H9 (cell line): ENCODE results near the gene ZNF618. TPM values are rescaled to one million over a fixed set of nuclear protein-coding genes. Genes with fewer than 3 reads are reported as not detected.

Experiments
- DNase-seq: peaks from one replicate; pipeline ENCODE4 v3.0.0-alpha.2; 2017
- H2AFZ ChIP-seq: one replicate; pipeline ENCODE4 v1.6.1; 2013; ENCODE audit warnings: mild to moderate bottlenecking, low read length, control low read depth, moderate library complexity
- H2AK5ac ChIP-seq: 2 replicates; pipeline ENCODE4 v1.6.1; 2013; ENCODE audit warnings: low read length, control low read depth, mixed read lengths; ENCODE audit not compliant: insufficient read length
- H2BK120ac ChIP-seq: one replicate; pipeline ENCODE4 v1.6.1; 2013; ENCODE audit warnings: low read depth, mild to moderate bottlenecking, low read length, control low read depth, inconsistent platforms; ENCODE audit not compliant: poor library complexity, severe bottlenecking
- H2BK12ac ChIP-seq: 2 replicates; pipeline ENCODE4 v1.6.1; 2013; ENCODE audit warnings: low read length, control low read depth, mixed read lengths, low read depth; ENCODE audit not compliant: insufficient read length
- H2BK15ac ChIP-seq: 2 replicates; pipeline ENCODE4 v1.6.1; 2013; ENCODE audit warnings: low read depth, low read length, control low read depth
- H2BK20ac ChIP-seq: one replicate; pipeline ENCODE4 v1.6.1; 2013; ENCODE audit warnings: low read depth, mild to moderate bottlenecking, low read length, control low read depth, inconsistent platforms; ENCODE audit not compliant: poor library complexity, severe bottlenecking
- H2BK5ac ChIP-seq: 2 replicates; pipeline ENCODE4 v1.6.1; 2013; ENCODE audit warnings: low read length, control low read depth, mixed read lengths; ENCODE audit not compliant: insufficient read length
- H3K14ac ChIP-seq: 2 replicates; pipeline ENCODE4 v1.6.1; 2013; ENCODE audit warnings: low read length, control low read depth; ENCODE audit not compliant: insufficient read depth
- H3K18ac ChIP-seq: 2 replicates; pipeline ENCODE4 v1.6.1; 2013; ENCODE audit warnings: low read depth, mild to moderate bottlenecking, mixed read lengths, low read length, control low read depth; ENCODE audit not compliant: insufficient read length
- H3K23ac ChIP-seq: 2 replicates; pipeline ENCODE4 v1.6.1; 2013; ENCODE audit warnings: low read length, control low read depth, mixed read lengths, low read depth; ENCODE audit not compliant: insufficient read length
- H3K23me2 ChIP-seq: 2 replicates; pipeline ENCODE4 v1.6.1; 2013; ENCODE audit warnings: low read depth, mild to moderate bottlenecking, mixed read lengths, low read length, control low read depth; ENCODE audit not compliant: insufficient read length, poor library complexity, severe bottlenecking
- H3K27ac ChIP-seq: 2 replicates; pipeline ENCODE4 v1.5.1; 2013; ENCODE audit warnings: low read length, control low read depth, mixed read lengths, low read depth; ENCODE audit not compliant: insufficient read length
- H3K27me3 ChIP-seq: 2 replicates; pipeline ENCODE4 v1.6.1; 2013; ENCODE audit warnings: low read length, control low read depth, inconsistent platforms; ENCODE audit not compliant: insufficient read depth
- H3K4ac ChIP-seq: 2 replicates; pipeline ENCODE4 v1.6.1; 2013; ENCODE audit warnings: low read depth, mild to moderate bottlenecking, control low read depth, inconsistent platforms, low read length, moderate library complexity
- H3K4me1 ChIP-seq: 2 replicates; pipeline ENCODE4 v1.6.1; 2013; ENCODE audit warnings: low read length, control low read depth, inconsistent platforms; ENCODE audit not compliant: insufficient read depth
- H3K4me2 ChIP-seq: 2 replicates; pipeline ENCODE4 v1.6.1; 2013; ENCODE audit warnings: low read length, control low read depth, mixed read lengths; ENCODE audit not compliant: insufficient read length, insufficient read depth
- H3K56ac ChIP-seq: 2 replicates; pipeline ENCODE4 v1.6.1; 2013; ENCODE audit warnings: low read depth, mild to moderate bottlenecking, mixed read lengths, low read length, control low read depth; ENCODE audit not compliant: insufficient read length
- H3K79me1 ChIP-seq: 2 replicates; pipeline ENCODE4 v1.6.1; 2013; ENCODE audit warnings: low read depth, mild to moderate bottlenecking, moderate library complexity, low read length, control low read depth, inconsistent platforms; ENCODE audit not compliant: insufficient read depth, poor library complexity, severe bottlenecking
- H3K79me2 ChIP-seq: 2 replicates; pipeline ENCODE4 v1.6.1; 2013; ENCODE audit warnings: low read length, control low read depth, inconsistent platforms; ENCODE audit not compliant: insufficient read depth
- H3K9ac ChIP-seq: 2 replicates; pipeline ENCODE4 v1.6.1; 2013; ENCODE audit warnings: low read length, control low read depth, mixed read lengths; ENCODE audit not compliant: insufficient read length; ENCODE audit errors: extremely low read depth
- H3K9me3 ChIP-seq: one replicate; pipeline ENCODE4 v1.6.1; 2013; ENCODE audit warnings: low read depth, low read length, inconsistent platforms; ENCODE audit not compliant: control insufficient read depth
- H3T11ph ChIP-seq: one replicate; pipeline ENCODE4 v1.6.1; 2013; ENCODE audit warnings: mild to moderate bottlenecking, low read length, control low read depth, inconsistent platforms
- H4K20me1 ChIP-seq: one replicate; pipeline ENCODE4 v1.6.1; 2013; ENCODE audit not compliant: control insufficient read depth, insufficient read length, insufficient read depth
- H4K5ac ChIP-seq: 2 replicates; pipeline ENCODE4 v1.6.1; 2013; ENCODE audit warnings: low read depth, mild to moderate bottlenecking, mixed read lengths, low read length, control low read depth; ENCODE audit not compliant: insufficient read length
- H4K8ac ChIP-seq: replicated peaks from 2 replicates; pipeline ENCODE4 v1.6.1; 2013; ENCODE audit warnings: low read length, control low read depth, mixed read lengths, low read depth; ENCODE audit not compliant: insufficient read length
- H4K91ac ChIP-seq: 2 replicates; pipeline ENCODE4 v1.6.1; 2013; ENCODE audit warnings: low read depth, mild to moderate bottlenecking, moderate library complexity, mixed read lengths, low read length, control low read depth; ENCODE audit not compliant: insufficient read length
- H3K27ac Mint-ChIP-seq, 3 experiments: 2 replicates in 2 of 3; 3 replicates in 1 of 3; pipeline ENCODE4 v1.8.0; 2020 to 2021; ENCODE audit warnings: mixed read lengths in 3 of 3, mild to moderate bottlenecking in 1 of 3, moderate library complexity in 1 of 3
- H3K27me3 Mint-ChIP-seq: 2 replicates; pipeline ENCODE4 v1.8.0; 2021; ENCODE audit warnings: low read depth, mild to moderate bottlenecking, moderate library complexity, mixed read lengths
- H3K36me3 Mint-ChIP-seq, 3 experiments: 2 replicates in 2 of 3; 3 replicates in 1 of 3; pipeline ENCODE4 v1.8.0; 2020 to 2021; ENCODE audit warnings: low read depth in 3 of 3, mixed read lengths in 3 of 3; ENCODE audit not compliant: insufficient read depth in 1 of 3
- H3K4me1 Mint-ChIP-seq, 2 experiments: 2 replicates each; pipeline ENCODE4 v1.8.0; 2020; ENCODE audit warnings: mixed read lengths in 2 of 2
- H3K4me3 Mint-ChIP-seq, 2 experiments: 2 replicates in 1 of 2; 3 replicates in 1 of 2; pipeline ENCODE4 v1.8.0; 2020 to 2021; ENCODE audit warnings: mild to moderate bottlenecking in 2 of 2, mixed read lengths in 2 of 2, moderate library complexity in 1 of 2
- H3K9me3 Mint-ChIP-seq, 2 experiments: 2 replicates in 1 of 2; 3 replicates in 1 of 2; pipeline ENCODE4 v1.8.0; 2020; ENCODE audit warnings: mild to moderate bottlenecking in 2 of 2, mixed read lengths in 2 of 2, moderate library complexity in 1 of 2
- WGBS: extraction: QIAGEN DNeasy Blood & Tissue Kit; methylation state at CpG from one replicate; pipeline ENCODE4 v1.1.7; 2013; ENCODE audit warnings: missing lambda C conversion rate, low lambda C conversion rate, mixed read lengths; ENCODE audit not compliant: insufficient read length; ENCODE audit errors: extremely low coverage; 5-methylcytosine and 5-hydroxymethylcytosine counted together
- total RNA-seq: library from RNA; stranded (reverse); gene quantifications from 2 replicates; pipeline ENCODE4 v1.2.1, GENCODE V29; 2021
- TF ChIP-seq, protein P1 (sequence below): fragments of 200-600 bp; sonication (generic); conservative IDR thresholded peaks from 3 replicates; pipeline ENCODE4 v1.8.0; 2021; ENCODE audit warnings: antibody characterized with exemption, mild to moderate bottlenecking

ZNF618 gene
- total RNA-seq, 1 experiment from 2014 or later = 13.6 TPM

DNA sequence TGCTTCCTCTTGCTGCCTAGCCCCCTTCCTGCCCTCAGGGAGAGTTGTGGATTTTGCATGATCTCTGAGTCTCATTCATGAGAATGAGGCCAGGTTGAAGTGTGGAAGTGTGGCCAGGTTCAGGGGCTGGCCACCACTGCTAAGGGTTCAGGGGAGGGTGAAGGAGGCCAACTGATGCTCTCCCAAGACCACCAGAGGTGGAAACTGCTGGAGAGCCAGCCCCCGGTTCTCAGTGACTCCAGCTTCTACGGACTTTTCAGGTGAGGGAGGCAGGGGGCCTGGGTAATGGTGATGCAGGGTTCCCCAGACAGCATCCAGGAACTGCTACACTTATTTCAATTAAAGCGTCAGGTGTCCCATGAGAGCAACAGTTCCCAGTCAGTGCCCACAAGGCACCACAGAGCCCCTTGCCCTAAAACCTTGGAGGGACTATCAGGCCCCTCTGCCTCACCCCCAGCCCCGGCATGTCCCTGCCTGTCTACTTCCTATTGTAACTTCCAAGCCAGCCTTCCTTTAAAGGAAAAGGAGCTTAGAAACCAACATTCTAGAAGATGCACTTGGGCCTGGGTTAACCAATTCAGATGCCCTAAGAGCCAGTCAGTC, 151.9 kb downstream of the ZNF618 start:
- Histone ChIP-seq H4K5ac (no peak overlapping the region), H3K4me1 (no peaks in the 10 kb centered on the region), H2AK5ac (no peak overlapping the region), H3K79me2 (no peaks in the 10 kb centered on the region), H4K20me1 (no peaks in the 10 kb centered on the region), H2BK15ac (no peak overlapping the region), H3K56ac (no peak overlapping the region), H2BK12ac (no peak overlapping the region), H3K14ac (no peak overlapping the region), H3K9me3 (no peaks in the 10 kb centered on the region), H4K91ac (no peak overlapping the region), H3T11ph (no peak overlapping the region), H3K9ac (no peak overlapping the region), H3K79me1 (no peaks in the 10 kb centered on the region), H2AFZ (no peak overlapping the region), H3K4ac (no peak overlapping the region), H2BK120ac (no peak overlapping the region), H2BK20ac (no peak overlapping the region), H3K18ac (no peak overlapping the region), H3K23me2 (no peaks in the 10 kb centered on the region), H3K23ac (no peak overlapping the region), H2BK5ac (no peak overlapping the region), H3K4me2 (no peak overlapping the region), H3K27me3 (no peaks in the 10 kb centered on the region), H4K8ac (no peak overlapping the region), H3K27ac (no peak overlapping the region)
- peaks cover 13% of the 10 kb centered on the region in 2 experiments for H3K9me3 Mint-ChIP-seq
- H3K27ac Mint-ChIP-seq = peak overlapping the region in 1 of 3 experiments; percentile 64; a peak in 1 of 7 replicates
- no peak overlapping the region for H3K4me3 Mint-ChIP-seq
- no peaks in the 10 kb centered on the region for H3K27me3 Mint-ChIP-seq
- peaks cover 24 to 51% (median 40%) of the 10 kb centered on the region in 3 experiments for H3K36me3 Mint-ChIP-seq
- TF ChIP-seq, protein P1, sequence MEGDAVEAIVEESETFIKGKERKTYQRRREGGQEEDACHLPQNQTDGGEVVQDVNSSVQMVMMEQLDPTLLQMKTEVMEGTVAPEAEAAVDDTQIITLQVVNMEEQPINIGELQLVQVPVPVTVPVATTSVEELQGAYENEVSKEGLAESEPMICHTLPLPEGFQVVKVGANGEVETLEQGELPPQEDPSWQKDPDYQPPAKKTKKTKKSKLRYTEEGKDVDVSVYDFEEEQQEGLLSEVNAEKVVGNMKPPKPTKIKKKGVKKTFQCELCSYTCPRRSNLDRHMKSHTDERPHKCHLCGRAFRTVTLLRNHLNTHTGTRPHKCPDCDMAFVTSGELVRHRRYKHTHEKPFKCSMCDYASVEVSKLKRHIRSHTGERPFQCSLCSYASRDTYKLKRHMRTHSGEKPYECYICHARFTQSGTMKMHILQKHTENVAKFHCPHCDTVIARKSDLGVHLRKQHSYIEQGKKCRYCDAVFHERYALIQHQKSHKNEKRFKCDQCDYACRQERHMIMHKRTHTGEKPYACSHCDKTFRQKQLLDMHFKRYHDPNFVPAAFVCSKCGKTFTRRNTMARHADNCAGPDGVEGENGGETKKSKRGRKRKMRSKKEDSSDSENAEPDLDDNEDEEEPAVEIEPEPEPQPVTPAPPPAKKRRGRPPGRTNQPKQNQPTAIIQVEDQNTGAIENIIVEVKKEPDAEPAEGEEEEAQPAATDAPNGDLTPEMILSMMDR = no peak
- WGBS = no CpG with 5 or more reads among the region's 4 CpGs
- H3K4me1 Mint-ChIP-seq = peaks cover 7 to 11% of the 10 kb centered on the region in 2 experiments
- DNase-seq = no peak
